Hepatocyte (in vitro differentiated cells): ENCODE data around the gene PANK2.

Experiments
- CTCF ChIP-seq: fragments of 200-600 bp; sonication (generic); IDR thresholded peaks from 2 replicates; pipeline ENCODE4 v1.5.1; 2016; ENCODE audit warnings: antibody characterized with exemption, mild to moderate bottlenecking; ENCODE audit not compliant: poor library complexity
- EZH2phosphoT487 ChIP-seq: fragments of 200-600 bp; sonication (generic); IDR thresholded peaks from one replicate; pipeline ENCODE4 v1.6.1; 2018; ENCODE audit warnings: antibody characterized with exemption, mild to moderate bottlenecking, low read depth, moderate library complexity; ENCODE audit not compliant: unreplicated experiment, severe bottlenecking

- no peak for TF ChIP-seq CTCF
- no peak for TF ChIP-seq EZH2phosphoT487
Observed at GRCh38 chr20:3867802-3868201, 21.4 kb upstream of the PANK2 start.
